GM19397 (cell line): ENCODE data around the gene RNF149.
"Not testable (repeated sequence)": the region's sequence is repeated elsewhere in the genome, so short reads cannot be mapped to it uniquely, and the experiment has no call there.

ENCODE experiments used
- ATAC-seq: cut with Tn5 transposase; IDR thresholded peaks from one replicate; pipeline ENCODE4 v1.9.1; 2021; ENCODE audit warnings: mild to moderate bottlenecking, moderate library complexity; ENCODE audit not compliant: unreplicated experiment

The RNF149 gene

DNA sequence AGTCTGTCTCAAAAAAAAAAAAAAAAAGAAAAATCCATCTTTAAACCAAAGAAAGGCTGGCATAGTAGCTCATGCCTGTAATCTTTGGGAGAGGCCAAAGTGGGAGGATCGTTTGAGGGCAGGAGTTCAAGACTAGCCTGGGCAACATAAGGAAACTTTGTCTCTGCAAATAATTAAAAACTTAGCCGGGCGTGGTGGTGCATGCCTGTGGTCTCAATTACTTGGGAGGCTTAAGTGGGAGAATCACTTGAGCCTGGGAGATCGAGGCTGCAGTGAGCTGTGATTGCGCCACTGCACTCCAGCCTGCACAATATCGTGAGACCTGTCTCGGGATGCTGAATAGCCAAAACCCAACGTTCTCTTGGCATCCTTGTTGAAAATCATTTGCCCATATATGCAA is 49.7 kb downstream of the RNF149 start:
- no peak for ATAC-seq

DNA sequence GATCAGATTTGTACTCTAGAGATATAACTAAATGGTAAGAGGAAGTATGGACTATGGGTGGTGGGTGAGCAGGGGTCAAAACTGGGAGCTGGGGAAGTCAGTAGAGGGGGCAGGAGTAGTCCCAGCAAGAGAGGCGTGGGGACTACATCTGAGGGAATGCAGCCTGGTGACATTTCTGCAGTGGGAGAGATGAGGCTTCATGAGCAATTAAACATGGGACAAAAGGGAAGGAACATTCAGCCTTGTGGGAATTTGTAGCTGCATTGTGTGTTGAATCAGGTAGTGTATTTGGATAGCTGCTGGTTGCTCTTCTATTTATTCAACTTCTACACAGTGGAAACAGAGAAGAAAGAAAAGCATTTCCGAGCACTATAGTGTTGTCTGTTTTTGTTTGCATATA is 52.2 kb downstream of the RNF149 start:
- no peak for ATAC-seq

DNA sequence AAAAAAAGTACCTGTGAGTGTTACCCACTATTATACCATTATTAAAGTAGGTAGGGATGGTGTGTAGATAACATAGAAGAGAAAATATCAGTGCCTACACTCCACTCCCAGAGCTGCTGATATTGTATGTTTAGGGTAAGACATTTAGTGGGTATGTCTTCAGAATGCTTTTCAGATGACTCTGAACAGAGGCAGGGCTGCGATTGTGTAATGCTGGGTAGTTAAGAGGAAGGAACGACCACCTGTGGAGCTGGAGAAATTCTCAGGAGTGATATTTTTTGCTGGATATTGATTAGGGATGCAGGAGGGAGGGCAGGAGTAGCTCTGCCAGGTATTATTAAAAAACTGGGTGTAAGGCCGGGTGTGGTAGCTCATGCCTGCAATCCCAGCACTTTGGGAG is 53.0 kb downstream of the RNF149 start:
- no peak for ATAC-seq

- no peak for ATAC-seq
These were observed 54.6 kb downstream of the RNF149 start for GRCh38 chr2:101253703-101254450.

DNA sequence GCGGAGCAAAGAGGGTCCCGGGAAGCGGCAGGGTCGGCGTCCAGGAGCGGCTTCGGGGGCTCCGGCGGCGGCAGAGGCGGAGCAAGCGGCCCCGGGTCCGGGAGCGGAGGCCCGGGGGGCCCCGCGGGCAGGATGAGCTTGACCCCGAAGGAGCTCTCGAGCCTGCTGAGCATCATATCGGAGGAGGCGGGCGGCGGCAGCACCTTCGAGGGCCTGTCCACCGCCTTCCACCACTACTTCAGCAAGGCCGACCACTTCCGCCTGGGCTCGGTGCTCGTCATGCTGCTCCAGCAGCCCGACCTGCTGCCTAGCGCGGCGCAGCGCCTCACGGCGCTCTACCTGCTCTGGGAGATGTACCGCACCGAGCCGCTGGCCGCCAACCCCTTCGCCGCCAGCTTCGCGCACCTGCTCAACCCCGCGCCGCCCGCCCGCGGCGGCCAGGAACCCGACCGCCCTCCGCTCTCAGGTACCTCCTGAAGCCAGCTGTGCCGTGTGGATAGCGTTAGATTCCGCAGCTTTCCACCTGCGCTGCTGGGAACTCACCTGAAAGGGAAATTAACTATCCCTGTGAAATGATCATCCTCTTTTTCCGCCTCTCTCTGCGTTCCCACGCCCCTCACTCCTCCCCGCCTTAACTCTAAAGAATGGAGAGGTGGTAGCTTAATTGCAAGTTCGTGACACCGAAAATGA is 55.3 kb downstream of the RNF149 start:
- peak; percentile 54 for ATAC-seq

GRCh38 chr2:101252408-101253012 is 56.0 kb downstream of the RNF149 start, which contains the start of gene CNOT11:
TSS of gene CNOT11 (plus strand) at chr2:101252886. CDS start at chr2:101252965, 79 bp downstream.
- ATAC-seq, result peak; percentile 84

DNA sequence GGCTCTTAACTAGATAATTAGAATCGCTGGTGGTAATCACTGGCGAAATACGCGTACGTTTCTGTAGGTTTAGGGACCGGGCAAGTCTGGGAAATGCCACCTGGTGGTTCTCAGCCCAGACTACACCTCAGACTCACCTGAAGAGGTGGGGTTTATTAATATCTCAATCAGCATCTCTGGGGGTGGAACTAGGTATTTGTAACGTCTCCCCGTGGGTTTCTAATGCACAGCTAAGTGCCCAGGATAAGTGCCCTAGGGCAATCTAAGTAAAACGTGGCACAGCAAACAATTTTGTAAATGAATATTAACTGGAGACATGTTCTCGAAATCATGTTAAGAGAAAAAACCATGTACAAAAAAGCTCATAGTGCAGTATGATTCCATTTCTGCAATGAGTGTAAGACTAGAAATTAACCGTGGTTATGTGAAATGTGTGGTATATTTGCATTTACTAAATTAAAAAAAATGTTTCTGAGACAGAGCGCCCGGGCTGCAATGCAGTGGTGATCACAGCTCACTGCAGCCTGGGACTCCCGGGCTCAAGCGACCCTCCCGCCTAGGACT is 56.6 kb downstream of the RNF149 start:
- ATAC-seq, result peak; percentile 51

DNA sequence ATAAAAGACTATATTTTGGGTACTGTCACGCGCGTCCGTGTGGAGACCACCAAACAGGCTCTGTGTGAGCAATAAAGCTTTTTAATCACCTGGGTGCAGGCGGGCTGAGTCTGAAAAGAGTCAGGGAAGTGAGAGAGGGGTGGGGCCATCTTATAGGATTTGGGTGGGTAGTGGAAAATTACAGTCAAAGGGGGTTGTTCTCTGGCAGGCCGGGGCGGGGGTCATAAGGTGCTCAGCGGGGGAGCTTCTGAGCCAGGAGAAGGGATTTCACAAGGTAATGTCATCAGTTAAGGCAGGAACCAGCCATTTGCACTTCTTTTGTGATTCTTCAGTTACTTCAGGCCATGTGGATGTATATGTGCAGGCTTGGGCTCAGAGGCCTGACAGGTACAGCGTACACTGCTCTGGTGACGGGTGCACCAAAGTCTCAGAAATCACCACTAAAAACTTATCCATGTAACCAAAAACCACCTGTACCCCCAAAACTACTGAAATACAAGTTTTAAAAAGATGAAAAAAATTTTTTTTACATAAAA is 57.2 kb downstream of the RNF149 start:
- not testable (repeated sequence) for ATAC-seq

DNA sequence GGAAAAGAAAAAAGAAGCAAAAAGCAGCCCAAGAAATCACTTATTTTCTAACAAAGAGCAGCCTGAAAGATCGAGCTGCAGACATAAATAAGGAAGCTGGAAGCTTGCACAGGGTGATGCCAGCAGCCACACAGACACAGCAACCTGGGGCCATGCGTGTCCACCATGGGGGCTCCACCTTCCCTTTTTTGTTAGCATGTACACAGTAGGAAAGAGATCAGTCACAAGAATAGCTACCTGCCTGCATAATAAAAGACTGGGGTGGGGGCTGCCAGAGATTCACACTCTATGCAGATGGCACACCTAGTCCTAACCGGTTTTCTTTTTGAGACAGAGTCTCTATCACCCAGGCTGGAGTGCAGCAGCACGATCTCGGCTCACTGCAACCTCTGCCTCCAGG is 58.7 kb downstream of the RNF149 start:
- ATAC-seq, result no peak

- not testable (repeated sequence) for ATAC-seq
These were observed 59.7 kb downstream of the RNF149 start for GRCh38 chr2:101248756-101249155.

DNA sequence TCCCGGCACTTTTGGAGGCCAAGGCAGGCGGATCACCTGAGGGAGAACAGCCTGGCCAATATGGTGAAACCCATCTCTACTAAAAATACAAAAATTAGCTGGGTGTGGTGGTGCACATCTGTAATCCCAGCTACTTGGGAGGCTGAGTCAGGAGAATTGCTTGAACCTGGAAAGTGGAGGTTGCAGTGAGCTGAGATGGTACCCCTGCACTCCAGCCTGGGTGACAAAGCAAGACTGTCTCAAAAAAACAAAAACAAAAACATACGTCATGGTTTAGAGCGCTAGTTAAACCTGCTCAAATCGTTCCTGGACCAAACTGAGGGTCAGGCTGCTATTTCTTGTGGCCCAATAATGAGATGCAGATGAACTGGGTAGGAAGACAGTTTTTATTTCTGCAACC is 63.0 kb downstream of the RNF149 start:
- not testable (repeated sequence) for ATAC-seq

DNA sequence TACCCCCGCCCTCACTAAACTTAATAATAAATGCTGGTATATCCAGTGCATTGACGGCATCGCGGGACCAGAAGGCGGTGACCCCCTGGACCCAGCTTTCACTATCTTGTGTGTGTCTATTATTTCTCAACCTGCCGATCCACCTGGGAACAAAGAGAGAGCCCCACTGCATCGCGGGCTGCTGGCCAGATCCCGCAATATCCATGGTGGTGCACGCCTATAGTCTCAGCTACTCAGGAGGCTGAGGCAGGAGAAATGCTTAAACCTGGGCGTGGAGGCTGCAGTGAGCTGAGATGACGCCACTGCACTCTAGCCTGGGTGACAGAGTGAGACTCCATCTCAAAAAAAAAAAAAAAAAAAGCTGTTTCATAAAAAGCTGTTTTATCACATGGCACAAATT is 63.6 kb downstream of the RNF149 start:
- ATAC-seq, result not testable (repeated sequence)

DNA sequence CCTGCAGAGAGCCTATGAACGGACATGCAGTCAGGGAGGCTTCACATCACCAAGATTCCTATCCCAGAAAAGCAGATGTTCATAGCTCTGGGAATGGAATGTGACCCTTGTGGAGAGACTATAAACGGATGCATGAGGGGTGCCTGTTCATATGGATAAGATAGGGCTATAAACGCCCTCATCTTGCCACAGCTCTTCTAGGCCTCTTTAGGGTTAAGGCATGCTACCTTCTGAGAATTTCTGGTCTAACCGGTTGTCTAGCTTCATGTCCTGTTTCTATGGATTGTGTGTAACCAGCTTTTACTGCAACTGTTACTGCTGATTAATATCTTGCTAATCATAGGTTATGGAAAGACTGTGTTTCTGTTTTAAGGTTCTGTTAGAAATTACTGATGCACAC is 64.1 kb downstream of the RNF149 start:
- ATAC-seq, result not testable (repeated sequence)

GRCh38 chr2:101241158-101241557 is 67.3 kb downstream of the RNF149 start:
- ATAC-seq, result no peak

GRCh38 chr2:101240694-101241093 is 67.8 kb downstream of the RNF149 start:
- ATAC-seq, result not testable (repeated sequence)

- ATAC-seq, result not testable (repeated sequence)
These were observed 68.8 kb downstream of the RNF149 start for GRCh38 chr2:101239760-101240118.

DNA sequence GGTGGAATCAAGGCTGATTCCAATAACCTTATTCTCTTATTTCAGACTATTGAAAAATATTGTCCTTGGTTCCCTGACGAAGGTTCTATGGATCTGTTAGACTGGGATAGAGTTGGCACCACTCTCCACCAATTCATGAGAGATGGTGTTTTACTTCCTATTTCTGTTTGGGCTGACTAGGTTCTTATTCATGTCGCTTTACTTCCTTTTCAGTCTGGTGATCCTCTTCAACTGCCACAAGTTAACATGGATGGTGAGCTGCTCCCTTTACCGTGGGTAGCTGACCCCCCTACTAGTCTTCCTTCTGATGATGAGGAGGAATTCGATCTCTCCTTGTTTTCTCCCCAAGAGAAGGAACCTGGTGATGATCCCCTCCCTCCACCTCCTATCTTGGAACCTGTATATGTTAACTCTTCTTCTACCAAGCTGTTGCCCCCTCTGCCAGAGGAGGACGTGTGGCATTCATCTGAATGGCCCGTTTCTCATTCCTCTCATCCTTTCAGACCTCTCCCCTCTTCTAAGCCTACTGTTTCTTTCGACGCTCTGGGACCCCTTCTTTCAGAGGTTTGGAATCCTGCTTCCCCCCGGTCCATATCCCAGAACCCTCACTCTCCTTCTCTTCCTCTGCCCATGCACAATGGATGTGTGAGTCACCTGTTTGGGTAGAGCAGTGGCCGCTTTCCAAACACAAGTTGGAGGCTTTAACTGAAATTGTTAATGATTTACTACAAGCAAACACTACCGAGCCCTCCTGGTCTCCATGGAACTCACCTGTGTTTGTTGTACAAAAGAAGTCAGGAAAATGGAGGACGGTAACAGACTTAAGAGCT is 69.4 kb downstream of the RNF149 start:
- ATAC-seq, result no peak

DNA sequence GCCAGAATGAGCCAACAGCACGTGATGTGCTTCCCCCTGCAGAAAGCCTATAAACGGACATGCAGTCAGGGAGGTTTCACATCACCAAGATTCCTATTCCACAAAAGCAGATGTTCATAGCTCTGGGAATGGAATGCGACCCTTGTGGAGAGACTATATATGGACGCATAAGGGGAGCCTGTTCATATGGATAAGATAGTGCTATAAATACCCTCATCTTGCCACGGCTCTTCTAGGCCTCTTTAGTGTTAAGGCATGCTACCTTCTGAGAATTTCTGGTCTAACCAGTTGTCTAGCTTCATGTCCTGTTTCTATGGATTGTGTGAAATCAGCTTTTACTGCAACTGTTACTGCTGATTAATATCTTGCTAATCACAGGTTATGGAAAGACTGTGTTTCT is 70.6 kb downstream of the RNF149 start:
- not testable (repeated sequence) for ATAC-seq

DNA sequence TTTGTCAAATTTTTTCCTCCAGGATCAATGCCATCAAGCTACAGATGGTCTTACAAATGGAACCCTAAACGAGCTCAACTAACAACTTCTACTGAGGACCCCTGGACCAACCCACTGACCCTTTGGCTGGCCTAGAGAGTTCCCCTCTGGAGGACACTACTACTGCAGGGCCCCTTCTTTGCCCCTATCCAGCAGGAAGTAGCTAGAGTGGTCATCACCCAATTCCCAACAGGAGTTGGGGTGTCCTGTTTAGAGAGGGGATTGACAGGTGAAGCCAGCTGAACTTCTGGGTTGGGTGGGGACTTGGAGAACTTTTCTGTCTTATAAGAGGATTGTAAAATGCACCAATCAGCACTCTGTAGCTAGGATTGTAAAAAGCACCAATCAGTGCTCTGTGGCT is 72.5 kb downstream of the RNF149 start:
- ATAC-seq, result not testable (repeated sequence)

- no peak for ATAC-seq
These were observed 74.1 kb downstream of the RNF149 start for GRCh38 chr2:101234169-101234938.
